GM19238 (cell line): ENCODE measurements around the gene ELMO1.

Experiments
- DNase-seq: peaks from one replicate; pipeline ENCODE4 v3.0.0; 2011; ENCODE audit warnings: low spot score; ENCODE audit not compliant: insufficient read length

Gene ELMO1

DNA sequence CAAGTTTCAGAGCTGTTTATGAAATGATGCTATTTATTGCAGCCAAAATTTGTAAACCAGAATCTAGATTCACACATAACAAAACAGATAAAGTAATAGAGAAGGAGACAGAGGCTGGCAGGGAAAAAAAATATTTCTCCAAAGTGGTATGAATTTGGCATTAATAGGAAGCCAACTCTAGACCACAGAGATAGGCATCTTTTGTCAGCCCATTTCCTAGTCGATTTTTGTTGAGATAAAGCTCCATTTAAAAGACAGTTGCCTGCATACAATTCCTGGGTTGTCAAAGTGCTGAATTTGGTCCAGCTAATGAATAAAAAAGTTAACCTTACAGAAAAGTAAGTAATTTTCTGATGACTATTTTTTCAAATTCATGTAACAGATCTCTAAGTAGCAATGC is 219.3 kb downstream of the ELMO1 start:
- no peak for DNase-seq

DNA sequence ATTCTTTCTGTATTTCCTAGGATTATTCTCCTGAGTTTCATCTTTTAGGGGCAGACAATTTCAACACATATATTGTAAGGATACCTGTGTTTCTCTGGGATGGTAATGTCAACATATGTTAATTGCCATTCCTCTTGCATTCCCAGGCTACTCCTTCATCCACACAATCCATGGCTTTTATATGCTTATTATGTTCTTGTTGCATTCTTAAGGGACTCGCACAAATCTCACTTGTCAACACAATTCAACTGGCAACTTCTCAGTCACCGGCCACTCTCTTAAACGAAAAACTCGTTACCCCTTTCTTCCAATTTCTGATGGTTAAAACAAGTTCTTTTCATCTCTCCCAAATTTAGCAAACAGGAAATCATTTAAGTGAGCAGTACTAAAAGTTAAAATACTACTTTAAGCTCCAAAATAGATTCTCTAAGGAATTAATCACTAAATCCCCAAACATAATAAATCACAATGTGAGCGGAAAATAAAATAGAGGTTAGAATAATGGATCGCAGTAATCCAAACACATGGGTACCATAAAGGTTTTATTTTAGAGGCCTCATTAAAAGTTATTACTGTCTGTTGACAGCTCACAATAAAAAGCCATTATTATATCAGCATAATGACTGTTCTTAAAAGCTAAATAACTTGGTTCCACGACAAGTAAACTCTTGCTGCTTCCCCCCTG is 223.2 kb downstream of the ELMO1 start:
- no peak for DNase-seq

DNA sequence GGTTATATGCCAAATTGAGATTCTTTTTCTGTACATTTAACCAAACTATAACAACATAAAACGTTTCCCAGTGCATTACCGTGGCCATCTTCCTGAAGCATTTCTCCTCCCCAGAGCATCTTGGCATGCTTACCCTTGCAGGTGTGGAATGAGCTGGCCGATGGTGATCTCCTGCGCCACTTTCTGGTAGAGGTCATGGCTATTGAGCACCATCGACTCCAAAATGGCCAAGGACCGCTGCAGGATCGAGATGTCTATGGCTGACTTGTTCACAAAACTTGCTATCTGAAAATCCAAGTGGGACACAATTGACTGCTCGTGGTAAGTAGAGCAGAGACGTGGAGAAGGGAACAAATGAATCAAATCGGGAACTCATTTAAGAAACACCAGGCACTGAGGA is 223.9 kb downstream of the ELMO1 start:
- DNase-seq = no peak

DNA sequence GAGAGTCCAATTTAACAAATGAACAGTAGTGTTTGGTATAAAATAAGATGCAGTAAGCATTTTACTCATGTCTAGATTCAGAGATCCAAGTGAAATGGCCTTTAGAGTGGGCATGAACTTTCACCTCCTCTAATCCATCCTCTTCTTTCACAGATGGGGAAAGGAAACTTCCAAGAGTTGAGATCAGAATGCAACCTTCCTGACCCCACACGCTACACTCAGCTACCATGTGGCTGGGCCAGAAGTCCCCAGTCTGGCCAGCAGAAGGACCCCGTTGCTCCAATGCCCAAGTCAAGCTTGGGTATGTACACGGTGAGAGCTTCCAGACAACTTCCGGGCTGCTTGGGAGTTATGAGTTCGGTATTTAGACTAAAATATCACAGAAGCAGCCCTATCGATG is 228.0 kb downstream of the ELMO1 start:
- DNase-seq = no peak

DNA sequence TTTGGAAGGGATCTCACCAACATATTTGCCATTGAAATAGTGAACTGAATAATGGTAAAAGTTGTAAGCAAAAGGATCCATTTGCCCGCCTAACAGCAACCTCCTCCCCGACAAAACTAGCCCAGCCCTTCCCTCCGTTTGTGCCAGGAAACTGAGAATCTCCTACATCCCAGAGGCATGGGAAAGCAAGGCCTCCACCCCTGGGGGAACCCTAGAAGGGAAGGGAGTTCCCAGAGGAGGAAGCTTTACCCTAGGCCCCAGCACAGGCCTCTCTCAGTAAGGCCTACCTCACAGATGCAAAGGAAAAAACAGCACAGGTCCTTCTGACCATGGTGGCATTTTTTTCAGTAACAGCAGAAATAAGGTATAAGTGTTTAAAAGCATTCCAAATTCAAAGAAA is 229.7 kb downstream of the ELMO1 start:
- DNase-seq = no peak

DNA sequence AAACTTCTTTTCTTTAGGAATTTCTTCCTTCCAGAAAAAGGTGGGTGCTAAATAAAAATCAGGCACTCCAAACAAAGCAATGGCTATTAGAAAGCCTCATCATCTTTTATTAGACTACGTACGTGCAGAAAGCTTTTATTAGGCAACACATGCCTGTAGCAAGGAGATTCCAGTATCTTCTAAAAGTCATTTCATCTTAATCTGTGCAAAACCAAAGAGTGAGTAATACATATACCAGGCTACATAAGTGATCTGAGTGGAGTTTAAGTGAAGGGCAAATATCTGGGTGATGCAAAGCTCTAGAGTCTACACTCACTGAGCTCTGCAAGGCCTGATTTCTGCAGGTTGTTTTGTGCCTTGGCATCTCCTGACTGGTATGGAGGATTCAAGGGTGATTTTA is 231.7 kb downstream of the ELMO1 start:
- no peak for DNase-seq

DNA sequence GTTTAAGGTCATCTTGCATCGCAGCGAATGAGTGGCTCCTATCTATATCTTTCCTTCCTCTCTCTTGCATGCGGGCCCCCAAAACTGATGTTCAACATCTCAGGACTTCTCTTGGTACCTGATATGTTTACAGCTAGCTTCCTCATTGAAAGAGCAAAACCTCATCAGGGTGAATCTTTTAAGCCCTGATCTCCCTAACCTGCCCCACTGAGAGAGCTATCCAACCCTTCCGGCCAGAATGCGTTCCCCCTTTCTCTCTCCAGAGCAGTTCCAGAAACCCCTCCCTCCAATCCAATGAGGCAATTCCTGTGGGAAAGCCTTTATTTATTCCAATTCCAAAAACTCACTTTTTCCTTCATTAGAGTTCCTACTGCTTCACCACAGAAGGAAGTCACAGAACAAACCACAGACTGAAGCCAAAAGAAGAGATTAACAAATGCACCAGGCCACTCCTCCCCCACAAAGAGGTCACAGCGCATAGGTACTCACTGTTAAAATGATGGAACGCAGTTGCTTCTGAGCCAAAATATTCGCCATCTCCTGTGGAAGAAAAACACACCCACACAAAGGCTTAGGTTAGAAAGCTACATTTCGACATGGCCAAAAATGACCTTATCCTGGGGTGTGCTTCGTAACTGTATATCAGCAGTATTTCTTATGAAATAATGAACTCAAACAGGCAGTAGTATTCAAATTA is 232.4 kb downstream of the ELMO1 start:
- no peak for DNase-seq

DNA sequence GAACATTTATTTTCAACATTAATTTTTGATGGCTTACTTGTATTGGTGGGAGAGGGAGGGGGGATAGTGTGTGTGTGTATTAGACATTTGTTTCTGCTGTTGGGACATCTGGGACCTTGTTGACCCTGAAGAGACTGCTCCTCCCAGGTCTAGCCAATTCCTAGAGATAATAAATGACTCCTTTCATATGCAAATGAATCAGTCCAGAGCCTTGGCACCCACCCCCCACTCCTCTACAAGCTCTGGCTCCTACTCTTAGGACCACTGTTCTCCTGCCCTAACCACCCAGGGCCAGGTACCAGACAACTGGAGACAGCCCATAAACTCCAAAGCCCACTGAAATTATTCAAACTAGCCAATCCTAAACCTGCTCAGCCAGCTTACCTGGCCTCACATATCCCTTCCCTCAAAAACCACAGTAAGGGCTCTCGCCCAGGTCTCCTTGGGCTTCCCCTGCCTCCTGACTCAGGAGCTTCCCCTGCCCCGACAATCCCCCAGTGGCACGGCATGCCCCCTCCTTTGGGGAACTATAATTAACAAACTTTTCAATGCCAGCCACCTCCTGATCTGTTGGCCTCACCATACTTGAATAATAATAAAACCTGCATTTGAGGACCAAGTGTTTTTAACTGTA is 233.3 kb downstream of the ELMO1 start:
- DNase-seq = no peak

DNA sequence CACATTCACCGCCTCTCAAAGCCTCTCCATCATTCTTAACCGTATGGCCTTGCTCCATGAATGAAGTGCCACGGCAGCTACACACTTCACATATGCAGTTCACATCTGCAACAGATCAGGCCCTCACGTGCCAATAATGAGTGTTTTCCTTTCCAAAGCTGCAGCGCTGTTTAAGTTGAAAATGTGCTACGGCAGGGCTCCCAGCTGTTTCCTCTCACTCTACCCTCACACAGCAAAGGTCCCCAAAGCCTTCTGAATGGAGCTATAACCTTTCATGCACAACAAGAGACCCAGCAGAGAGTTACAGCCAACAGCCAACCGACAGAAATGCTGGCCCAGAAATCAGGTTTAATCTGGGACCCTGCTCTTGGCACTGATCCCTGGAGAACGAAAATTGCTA is 236.1 kb downstream of the ELMO1 start:
- DNase-seq = no peak

DNA sequence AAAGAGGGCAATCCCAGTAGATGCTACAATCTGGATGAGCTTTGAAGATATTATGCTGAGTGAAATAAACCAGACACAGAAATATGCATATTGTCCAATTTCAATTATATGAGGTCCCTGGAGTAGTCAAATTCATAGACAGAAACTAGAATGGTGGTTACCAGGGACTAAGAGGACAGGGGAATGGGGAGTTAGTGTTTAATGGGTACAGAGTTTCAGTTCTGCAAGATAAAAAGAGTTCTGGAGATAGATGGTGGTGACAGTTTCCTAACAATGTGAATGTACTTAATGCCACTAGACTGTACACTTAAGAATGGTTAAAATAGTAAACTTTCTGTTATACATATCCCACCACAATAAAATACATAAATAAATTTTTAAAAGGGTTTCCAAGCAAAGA is 236.6 kb downstream of the ELMO1 start:
- no peak for DNase-seq

DNA sequence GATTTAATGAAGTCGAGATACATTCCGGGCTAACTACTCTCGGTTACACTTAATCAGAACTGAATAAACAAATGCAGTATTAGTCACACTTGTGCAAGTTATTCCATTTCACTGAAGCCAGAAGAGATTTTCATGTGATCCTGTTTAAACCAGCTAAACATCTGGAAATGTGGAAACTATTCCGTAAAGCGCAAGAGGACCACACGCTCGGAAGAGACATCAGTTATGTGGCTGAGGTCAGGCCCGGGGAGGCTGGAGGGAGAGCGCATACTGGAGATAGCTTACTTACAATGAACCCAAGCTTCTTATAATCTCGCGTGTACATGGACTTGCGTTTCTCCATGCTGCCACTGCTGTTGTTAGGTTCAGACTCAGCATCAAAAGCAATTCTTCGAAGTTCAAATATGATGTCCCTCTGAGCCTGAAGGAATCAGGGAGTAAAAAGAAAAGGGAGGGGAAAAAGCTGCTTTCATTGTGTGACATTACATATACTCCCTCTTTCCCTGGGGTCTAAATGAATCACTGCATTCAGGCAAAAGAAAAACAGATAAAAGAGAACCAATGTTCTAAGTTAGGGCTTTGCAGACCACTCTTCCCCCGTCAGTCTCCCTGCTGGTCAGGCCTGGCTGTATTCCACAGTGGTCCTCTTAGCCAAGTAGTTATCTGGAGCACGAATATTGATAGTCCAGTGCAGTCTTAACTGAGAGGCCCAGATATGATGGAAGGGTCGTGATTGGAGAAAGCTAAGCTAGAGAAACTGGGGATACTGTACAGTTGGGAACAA is 237.4 kb downstream of the ELMO1 start:
- no peak for DNase-seq

DNA sequence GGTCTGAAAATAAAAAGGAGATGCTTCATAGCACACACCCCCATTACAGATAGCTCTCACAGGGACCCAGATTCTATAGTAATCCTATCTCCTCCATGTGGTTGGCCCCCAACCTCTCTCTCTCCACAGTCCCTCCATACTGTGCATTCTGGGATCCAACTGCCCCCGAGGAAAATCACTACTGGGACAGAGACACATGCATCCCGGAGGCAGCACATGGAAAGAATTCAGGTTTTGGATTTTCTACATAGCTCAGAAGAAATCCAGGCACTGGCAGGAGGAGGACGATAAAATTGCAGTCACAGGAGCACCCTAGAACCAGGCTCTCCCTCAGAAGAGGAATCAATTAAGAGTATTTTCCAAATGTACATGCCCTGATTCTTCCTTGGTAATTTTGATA is 239.5 kb downstream of the ELMO1 start:
- DNase-seq = no peak

DNA sequence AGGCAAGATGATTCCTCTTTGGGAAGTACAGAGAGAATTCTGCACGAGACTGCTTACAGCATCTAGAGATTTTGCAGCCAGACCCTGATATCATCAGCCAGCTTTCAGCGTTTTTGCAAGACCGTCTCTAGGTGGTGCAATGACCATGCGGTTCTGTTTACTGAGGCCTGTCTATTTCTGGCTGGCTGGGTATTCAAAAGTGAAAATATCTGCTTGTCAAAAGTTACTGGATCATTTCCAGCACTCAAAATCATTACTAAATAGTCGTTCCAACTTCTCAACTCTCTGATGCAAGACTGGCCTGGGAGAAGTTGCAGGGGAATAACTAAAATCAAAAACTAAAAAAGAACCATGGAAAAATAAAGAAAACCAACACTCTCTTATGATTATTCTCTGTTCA is 240.1 kb downstream of the ELMO1 start:
- no peak for DNase-seq

DNA sequence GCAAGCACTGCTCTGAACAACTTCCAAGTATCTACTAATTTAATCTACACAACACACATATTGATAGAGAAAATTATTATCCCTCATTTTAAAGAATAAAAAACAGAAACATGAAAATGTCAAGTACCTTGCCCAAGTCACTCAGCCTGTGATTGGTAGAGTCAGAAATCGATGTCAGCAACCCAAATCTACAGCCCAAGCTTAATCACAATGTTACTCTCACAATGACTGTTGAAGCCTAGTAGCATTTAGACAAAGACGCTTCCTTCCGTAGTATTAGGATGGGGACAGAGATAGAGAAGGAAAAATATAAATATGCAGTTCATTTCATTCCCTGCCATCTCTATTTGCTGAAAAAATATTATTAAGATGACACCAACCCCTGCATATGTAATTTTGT is 242.5 kb downstream of the ELMO1 start:
- no peak for DNase-seq

DNA sequence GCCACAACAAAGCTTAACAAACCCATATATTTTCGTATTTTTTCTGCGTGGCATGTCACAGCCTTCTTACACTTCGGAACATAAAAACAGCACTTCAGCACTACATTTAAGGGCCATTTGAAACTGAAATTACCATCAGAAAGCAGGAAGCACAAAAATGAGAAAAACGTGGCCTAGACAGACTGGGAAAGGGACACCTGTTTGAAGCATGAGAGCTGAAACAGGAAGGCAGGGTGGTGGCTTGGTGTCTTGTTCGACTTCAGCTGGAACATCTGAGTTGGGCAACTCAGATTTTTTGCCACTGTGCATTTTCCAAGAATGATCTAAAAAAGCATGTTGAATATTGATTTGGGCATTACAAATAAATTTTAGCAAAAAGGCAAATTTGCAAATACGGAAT is 243.2 kb downstream of the ELMO1 start:
- no peak for DNase-seq

DNA sequence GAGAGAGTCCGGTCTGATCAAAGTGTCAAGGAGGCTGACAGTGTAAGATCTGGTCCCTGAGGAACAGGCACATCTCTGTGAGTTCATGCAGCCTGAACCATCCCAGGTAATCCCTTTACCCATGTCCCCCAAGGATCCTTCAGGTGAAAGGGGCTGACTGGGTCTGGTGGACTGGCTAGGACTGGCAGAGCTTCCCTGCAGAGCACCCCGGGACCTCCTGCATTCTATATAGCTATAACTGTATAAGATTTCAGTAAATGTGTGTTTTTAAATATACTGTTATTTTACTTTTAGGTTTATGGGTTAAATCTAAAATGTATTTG is 246.8 kb downstream of the ELMO1 start:
- DNase-seq = no peak

DNA sequence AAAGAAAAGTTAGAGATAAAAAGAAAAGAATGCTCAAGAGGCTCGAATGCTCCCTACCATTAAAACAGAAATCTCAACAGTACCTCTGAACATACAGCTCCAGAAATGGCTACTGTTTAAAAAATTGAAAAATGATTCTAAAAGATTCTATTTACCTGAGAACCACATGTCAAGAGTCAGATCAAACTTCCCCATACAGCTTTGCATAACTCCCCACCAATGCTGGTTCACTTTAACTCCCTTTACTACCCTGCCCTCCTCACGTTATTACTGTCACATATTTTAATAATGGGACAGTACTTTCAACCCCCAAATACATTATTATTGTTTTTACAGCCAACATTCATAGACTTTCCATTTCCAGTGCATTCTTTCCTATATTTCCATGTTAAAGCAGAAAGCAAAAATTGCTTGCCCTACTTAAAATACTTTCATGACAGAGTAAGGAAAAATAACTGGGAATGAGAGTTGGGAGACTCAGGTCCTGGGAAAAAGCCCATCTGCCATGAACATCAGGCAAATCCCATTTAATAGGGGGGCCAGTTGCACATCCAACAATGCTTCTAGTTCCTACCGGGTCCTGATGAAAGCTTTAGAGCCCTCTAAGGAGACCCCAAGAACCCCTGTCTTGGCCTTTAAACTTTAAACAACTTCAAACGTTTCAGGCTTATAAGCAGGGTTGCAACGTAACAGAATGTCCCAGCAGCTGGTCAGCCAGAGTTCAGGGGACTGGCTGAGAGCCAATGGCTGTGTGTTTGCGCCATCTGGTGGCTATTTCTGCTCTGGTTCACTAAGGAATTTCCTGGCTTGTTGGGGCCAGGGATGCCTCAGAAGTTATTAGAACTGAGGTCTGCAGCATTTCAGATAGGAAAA is 247.4 kb downstream of the ELMO1 start:
- DNase-seq = peak; percentile 22

DNA sequence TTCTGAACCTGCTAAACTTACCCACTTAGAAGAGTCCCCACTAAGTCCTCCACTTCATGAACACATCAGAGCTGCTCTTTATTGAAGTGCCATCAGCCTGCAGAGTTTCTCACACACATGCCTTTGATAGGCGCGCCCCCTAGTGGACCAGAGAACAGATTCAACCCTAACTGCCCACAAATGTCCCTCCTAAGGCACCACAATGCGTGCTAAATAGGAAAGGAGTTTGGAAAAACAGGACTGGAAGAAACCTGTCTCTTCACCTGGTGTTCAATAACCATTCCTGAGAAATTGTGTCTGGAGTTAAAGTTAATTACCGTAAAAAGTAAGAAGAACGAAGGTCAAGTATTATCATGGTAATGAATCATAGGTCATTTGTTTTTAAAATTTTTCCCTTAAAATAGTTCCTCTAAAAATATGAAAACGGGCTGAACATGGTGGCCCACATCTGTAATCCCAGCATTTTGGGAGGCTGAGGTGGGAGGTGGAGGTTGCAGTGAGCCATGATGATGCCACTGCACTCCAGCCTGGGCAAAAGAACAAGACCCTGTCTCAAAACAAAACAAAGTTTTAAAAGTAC is 249.7 kb downstream of the ELMO1 start:
- DNase-seq = peak; percentile 19

DNA sequence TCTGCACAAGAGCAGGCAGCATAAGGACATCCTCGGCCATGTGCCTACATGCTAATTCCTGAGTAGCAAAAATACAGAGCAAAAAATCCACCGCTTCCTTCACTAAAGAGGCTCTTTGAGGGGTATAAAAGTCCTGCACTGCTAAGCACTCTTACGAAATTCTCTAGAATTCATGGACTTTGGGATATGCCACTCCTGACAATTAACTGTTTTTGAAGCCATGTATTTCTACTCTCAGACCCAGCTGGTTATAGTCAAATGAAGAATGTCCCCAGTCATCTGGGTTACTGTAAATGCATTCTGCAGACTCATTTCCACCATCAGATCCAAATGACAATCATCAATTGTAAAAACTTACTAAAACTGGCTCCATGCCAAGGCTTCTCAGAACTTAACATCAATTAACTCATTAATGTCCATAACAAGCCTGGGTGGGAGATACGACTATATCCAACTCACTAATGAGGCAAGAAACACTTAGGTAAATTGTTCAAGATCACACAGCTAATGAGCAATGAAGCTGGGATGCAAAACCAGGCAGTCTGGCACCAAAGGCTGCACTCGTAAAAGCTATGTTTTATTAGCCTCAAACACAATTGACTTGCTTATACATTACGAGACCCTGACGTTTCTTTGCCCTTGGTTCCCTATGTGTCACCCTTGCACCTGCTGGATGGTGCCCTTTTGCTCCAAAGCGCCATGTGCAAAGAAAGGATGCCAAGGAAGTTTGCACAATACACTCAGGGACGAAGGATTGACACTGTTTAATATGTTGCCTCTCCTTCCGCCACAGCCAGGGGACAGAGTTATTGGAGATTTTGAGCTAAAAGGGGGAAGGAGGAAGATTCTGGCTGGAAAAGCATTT is 250.4 kb downstream of the ELMO1 start:
- no peak for DNase-seq

DNA sequence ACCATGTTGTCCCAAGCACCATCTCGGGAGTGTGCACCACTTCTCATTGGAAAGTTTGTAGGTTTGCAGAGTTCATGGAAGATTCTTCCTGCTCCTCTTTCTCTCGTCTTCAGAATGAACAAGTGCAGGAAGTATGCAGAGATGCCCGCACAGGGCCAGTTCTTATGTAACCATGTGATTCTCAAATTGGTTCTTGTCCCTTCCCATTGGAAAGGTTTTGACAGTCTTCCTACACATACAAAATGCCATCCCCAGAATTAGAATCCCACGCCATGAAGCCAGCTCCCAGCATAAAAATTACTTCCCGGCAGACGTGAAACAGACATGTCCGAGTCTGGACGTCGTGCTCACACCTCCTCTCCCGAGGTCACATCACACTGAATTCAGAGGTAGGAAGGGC is 251.6 kb downstream of the ELMO1 start:
- no peak for DNase-seq
